ENCODE results near the gene MED10. TPM values are rescaled to one million over a fixed set of nuclear protein-coding genes. Genes with fewer than 3 reads are reported as not detected.

MED10 gene
- total RNA-seq, 1 experiment from 2014 or later = 34.0 TPM

DNA sequence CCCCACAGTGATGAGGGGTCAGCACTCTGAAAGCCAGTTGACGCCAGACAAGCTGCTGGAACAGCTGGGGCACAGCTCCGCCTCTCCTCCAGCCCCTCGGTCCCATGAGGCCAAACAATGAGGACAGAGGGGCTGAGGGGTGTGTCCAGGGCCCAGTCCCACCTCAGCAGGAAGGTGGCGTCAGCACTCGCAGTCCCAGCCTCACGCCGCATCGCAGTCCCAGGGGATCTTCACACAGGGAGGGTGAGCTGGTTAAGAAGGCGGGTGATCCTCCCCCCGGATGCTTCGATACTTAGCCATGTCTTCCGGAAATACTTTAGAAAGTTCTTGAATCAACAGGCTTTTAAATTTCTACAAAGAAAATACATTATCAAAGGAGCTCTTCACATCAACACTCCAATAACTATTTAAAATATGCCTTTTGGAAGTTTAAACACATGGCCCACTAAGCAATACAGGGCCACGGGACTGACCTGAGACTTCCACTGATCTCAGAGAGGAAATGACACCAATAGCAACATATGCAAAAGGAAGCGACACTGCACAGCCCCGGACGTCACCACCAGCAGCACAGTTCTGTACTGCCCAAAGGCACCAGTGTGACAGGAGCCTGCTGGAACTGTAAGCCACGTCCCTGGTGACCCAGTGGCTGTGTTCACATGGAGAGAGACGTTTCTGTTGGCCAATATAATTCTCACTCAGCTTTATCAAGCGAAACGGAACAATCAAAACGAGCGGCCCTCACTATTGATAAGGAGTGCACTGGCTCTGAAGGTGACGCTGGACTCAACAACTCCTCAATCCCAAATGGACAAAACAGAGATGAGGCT is 5.9 kb downstream of the MED10 start:
- in situ Hi-C loops (cut with HindIII; ENCODE audit: low pct_unique_long_range_greater_than_20kb, low sequenced_read_pairs) = no loop called here
- TF ChIP-seq REST (IDR thresholded peaks at IDR 0.05; ENCODE audit: insufficient read depth in 1 of 2, low read depth in 2 of 2, low read length in 1 of 2) = no peak
- no peak for TF ChIP-seq CTCF (IDR thresholded peaks at IDR 0.05)
- no peak for TF ChIP-seq TCF7L2 (IDR thresholded peaks at IDR 0.05; ENCODE audit: low read depth, low read length)
- TF ChIP-seq POLR2AphosphoS5 (IDR thresholded peaks at IDR 0.05; ENCODE audit: low read depth, low read length) = no peak
- TF ChIP-seq SIN3A (IDR thresholded peaks at IDR 0.05; ENCODE audit: borderline replicate concordance, insufficient read depth, low read depth, low read length) = no peak
- H3K27me3 ChIP-seq (ENCODE audit: control insufficient read depth, insufficient read depth, low read length) = no peaks in the 10 kb centered on the region
- POLR2A ChIA-PET = no interaction called here
- no peak overlapping the region for H3K4me3 ChIP-seq (ENCODE audit: low read depth in 2 of 2, low read length in 2 of 2)
- intact Hi-C loops (cut with micrococcal nuclease; ENCODE audit: unreplicated experiment) = loop anchor here (10.0 kb wide), 1 partner anchor 202 kb away; no protein-coding TSS in a partner anchor
- H3K9me3 ChIP-seq (ENCODE audit: control insufficient read depth, insufficient read depth, low read depth, low read length) = no peaks in the 10 kb centered on the region
- DNase-seq (ENCODE audit: low read depth, low spot score) (no peak), ATAC-seq (0 out of 2 replicates have a peak, but pooled peaks have one; percentile 28)
- CTCF ChIA-PET = interaction anchor here (0.6 kb wide), 1 partner anchor 891 kb away, joined by 3 read pairs; no protein-coding TSS in a partner anchor
- peaks cover 6% of the 10 kb centered on the region for H3K4me1 ChIP-seq (ENCODE audit: control insufficient read depth, insufficient read depth, low read length)
- H3K36me3 ChIP-seq (ENCODE audit: control insufficient read depth, insufficient read depth, low read length) = peaks cover 47% of the 10 kb centered on the region
- BruUV-seq (replicated peaks) = no TSS peak
- no peak overlapping the region for H3K27ac ChIP-seq (ENCODE audit: low read length)

DNA sequence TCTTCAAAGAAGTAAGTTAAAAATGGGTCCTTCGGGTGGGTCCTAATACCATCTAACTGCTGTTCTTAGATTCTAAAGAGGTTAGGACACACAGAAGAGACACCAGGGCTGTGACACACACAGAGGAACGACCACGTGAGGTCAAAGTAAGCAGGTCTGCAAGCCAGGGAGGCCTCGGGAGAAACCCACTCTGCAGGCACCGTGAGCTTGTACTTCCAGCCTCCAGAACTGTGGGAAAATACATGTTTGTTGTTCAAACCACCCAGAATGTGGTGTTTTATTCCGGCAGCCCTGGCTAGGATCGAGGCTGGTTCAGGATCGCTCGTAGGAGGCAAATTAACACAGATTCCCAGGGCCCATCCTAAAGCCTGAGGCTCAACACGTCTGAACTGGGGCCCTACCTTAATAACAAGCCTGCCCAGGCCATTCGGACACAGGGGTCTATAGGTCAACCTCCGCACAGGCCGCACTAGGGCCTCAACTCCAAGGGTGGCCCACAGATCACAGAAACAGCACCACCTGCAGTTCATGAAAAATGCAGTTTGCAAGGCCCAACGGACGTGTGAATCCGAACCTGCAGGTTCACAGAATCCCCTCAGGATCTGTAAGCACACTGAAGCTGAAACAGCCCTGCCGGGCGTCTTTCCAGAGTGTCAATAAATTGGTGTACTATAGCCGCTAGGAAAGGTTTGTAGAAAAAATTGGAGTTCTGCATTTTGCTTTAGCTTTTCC is 7.1 kb downstream of the MED10 start:
- peaks cover 43% of the 10 kb centered on the region for H3K36me3 ChIP-seq (ENCODE audit: control insufficient read depth, insufficient read depth, low read length)
- CTCF ChIA-PET = no interaction called here
- no peak overlapping the region for H3K27ac ChIP-seq (ENCODE audit: low read length)
- TF ChIP-seq CTCF (IDR thresholded peaks at IDR 0.05) (no peak), REST (IDR thresholded peaks at IDR 0.05; ENCODE audit: insufficient read depth in 1 of 2, low read depth in 2 of 2, low read length in 1 of 2) (no peak), SIN3A (IDR thresholded peaks at IDR 0.05; ENCODE audit: borderline replicate concordance, insufficient read depth, low read depth, low read length) (no peak), TCF7L2 (IDR thresholded peaks at IDR 0.05; ENCODE audit: low read depth, low read length) (no peak), POLR2AphosphoS5 (IDR thresholded peaks at IDR 0.05; ENCODE audit: low read depth, low read length) (no peak)
- no peaks in the 10 kb centered on the region; the same call in 1 of the 2 replicates for H3K4me1 ChIP-seq (ENCODE audit: control insufficient read depth, insufficient read depth, low read length)
- no peak overlapping the region for H3K4me3 ChIP-seq (ENCODE audit: low read depth in 2 of 2, low read length in 2 of 2)
- no peaks in the 10 kb centered on the region for H3K9me3 ChIP-seq (ENCODE audit: control insufficient read depth, insufficient read depth, low read depth, low read length)
- POLR2A ChIA-PET = no interaction called here
- no peak for DNase-seq (ENCODE audit: low read depth, low spot score)
- no peak for ATAC-seq
- in situ Hi-C loops (cut with HindIII; ENCODE audit: low pct_unique_long_range_greater_than_20kb, low sequenced_read_pairs) (no loop called here), intact Hi-C loops (cut with micrococcal nuclease; ENCODE audit: unreplicated experiment) (loop anchor here (10.0 kb wide), 1 partner anchor 204 kb away; no protein-coding TSS in a partner anchor)
- no TSS peak for BruUV-seq (replicated peaks)
- no peaks in the 10 kb centered on the region for H3K27me3 ChIP-seq (ENCODE audit: control insufficient read depth, insufficient read depth, low read length)
